HG02642 (cell line): ENCODE measurements around the gene ZBTB47.

ENCODE experiments used
- ATAC-seq: cut with Tn5 transposase; IDR thresholded peaks from one replicate; pipeline ENCODE4 v1.9.1; 2021; ENCODE audit warnings: mild to moderate bottlenecking; ENCODE audit not compliant: unreplicated experiment, poor library complexity

ZBTB47 gene

GRCh38 chr3:42653560-42654330 is at the start of gene ZBTB47:
Gene ZBTB47, plus strand, starts transcription at chr3:42653697. Its CDS starts 4,659 bp downstream, at chr3:42658356.
- no peak for ATAC-seq

GRCh38 chr3:42605546-42606173 is 47.8 kb upstream of the ZBTB47 start:
- ATAC-seq: no peak

GRCh38 chr3:42608581-42608980 is 44.9 kb upstream of the ZBTB47 start:
- no peak for ATAC-seq

DNA sequence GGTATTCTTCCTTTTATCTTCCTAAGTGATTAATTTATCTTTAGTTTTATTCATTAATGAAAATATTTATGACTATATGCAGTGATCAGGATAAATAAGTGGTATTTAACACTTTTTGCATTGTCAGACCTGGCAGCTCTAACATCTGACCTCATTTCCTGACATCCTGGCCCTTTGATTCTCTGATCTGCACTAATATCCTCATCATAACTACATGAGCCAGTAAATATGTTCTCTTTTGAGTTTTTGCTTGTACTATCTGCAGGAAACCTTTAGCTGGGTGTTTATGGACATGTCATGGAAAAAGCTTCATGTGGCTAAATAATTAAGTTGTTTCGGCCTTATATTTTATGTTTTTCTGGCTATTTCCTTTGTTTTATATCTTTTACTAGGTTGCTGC is 42.5 kb upstream of the ZBTB47 start:
- no peak for ATAC-seq

DNA sequence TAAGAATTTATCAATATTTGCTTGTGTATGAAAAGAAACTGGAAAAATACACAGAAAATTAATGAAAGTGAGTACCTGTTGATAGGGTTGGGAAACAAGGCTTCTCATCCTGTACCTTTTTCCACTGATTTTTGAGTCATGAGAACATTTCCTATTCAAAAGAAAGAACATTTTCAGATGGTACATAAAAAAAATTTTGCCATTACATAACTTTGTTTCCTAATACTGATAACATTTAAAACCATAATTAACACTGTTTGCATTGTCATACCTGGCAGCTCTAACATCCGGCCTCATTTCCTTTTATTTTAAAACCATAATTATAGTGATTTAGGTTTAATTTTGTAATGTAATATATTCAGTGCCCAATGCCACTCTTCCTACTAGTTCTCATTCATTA is 41.3 kb upstream of the ZBTB47 start:
- no peak for ATAC-seq

DNA sequence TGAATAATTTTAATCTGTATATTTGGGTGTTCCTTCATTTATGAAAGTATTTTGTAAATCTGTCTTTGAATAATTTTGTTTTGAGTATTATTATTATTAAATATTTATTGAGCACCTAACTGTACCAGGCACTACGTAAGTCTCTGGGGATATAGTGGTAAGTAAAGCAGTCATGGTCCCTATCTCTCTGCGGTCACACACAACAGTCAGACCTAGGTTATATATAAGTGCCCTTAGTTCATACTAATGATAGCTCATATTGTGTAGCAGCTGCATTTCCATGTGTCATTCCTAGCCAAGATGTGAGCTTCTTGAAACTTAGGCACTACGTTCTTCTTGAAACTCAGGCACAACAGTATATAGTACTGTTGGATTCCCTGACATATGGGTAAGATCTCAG is 40.6 kb upstream of the ZBTB47 start:
- ATAC-seq: peak; percentile 68

GRCh38 chr3:42613462-42613861 is 40.0 kb upstream of the ZBTB47 start:
- no peak for ATAC-seq

DNA sequence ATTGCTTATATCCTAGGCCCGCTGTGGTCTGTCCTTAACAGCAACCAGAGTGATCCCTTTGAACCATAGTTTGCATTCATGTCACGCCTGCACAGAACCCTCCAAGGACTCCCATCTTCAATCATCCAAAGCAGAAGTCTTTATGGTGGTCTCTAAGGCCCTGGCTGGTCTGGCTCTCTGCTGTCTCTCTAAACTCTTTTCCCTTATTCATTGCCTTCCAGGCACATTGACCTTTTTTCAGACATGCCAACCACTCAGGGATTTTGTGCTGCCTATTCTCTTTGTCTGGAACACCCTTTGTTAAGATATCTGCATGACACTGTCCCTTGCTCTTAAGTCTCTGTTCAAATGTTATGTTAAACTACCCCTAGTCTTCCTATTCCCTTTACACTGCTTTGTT is 21.9 kb upstream of the ZBTB47 start:
- no peak for ATAC-seq

- ATAC-seq: no peak
Measured at GRCh38 chr3:42632146-42632545, 21.4 kb upstream of the ZBTB47 start.

GRCh38 chr3:42633544-42633943 is 20.0 kb upstream of the ZBTB47 start:
- ATAC-seq: no peak

DNA sequence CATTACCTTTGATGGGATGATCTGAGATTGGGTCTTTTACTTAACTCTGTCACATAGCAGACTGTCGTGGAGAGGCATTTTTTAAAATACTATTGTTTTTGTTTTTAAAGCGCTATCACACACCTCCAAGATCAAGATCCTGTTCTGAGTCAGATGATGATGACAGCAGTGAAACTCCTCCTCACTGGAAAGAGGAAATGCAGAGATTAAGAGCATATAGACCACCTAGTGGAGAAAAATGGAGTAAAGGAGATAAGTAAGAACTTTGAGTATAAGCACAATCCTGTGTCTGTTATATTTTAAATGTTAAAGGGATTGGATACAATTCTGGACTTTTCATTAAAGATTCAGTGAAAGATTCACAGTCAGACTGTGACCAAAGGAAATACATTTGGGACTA is 18.4 kb upstream of the ZBTB47 start:
- ATAC-seq: no peak

DNA sequence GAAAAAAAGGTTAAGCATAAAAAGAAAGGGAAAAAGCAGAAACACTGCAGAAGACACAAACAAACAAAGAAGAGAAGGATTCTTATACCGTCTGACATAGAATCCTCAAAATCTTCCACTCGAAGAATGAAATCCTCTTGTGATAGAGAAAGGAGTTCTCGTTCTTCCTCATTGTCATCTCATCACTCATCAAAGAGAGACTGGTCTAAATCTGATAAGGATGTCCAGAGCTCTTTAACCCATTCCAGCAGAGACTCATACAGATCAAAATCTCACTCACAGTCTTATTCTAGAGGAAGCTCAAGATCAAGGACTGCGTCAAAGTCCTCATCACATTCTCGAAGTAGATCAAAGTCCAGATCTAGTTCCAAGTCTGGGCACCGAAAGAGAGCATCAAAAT is 16.5 kb upstream of the ZBTB47 start:
- ATAC-seq: no peak

DNA sequence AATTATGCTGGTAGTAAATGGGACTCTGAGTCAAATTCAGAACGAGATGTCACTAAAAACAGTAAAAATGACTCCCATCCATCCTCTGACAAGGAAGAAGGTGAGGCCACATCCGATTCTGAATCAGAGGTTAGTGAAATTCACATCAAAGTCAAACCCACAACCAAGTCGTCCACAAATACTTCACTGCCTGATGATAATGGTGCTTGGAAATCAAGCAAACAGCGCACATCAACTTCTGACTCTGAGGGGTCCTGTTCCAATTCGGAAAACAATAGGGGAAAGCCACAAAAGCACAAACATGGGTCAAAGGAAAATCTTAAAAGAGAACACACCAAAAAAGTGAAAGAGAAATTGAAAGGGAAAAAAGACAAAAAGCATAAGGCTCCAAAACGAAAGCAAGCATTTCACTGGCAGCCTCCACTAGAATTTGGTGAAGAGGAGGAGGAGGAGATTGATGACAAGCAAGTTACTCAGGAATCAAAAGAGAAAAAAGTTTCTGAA is 15.1 kb upstream of the ZBTB47 start:
- no peak for ATAC-seq

GRCh38 chr3:42639192-42639591 is 14.3 kb upstream of the ZBTB47 start:
- no peak for ATAC-seq

GRCh38 chr3:42640129-42640528 is 13.4 kb upstream of the ZBTB47 start:
- ATAC-seq: no peak

DNA sequence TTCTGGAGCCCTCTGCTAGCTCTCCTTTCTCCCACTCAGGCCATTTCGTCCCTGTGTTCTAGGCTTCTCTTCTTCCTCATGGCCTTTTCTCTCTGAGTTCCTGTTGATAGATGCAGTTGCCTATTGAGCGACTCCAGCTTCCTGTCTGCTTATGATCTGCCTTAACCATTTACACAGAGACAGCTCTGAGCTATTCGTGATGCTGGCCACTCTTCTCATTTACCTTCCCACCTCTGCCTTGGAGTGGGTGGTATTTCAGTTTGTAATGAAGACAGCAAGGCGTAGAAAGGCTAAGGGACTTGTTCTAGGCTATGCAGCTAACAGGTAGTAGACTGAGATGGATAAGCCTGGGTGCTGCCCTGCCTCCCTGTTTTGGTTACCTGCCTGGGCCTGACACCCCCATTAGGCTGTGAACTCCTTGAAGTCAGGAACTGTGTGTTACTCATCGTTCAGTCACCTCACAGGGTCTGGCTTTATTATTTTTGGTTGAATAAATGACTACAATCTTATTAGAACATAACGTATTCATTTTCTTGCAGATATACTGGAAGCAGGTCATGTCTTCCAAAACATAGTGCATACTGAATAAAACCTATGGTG is 12.6 kb upstream of the ZBTB47 start:
- no peak for ATAC-seq

DNA sequence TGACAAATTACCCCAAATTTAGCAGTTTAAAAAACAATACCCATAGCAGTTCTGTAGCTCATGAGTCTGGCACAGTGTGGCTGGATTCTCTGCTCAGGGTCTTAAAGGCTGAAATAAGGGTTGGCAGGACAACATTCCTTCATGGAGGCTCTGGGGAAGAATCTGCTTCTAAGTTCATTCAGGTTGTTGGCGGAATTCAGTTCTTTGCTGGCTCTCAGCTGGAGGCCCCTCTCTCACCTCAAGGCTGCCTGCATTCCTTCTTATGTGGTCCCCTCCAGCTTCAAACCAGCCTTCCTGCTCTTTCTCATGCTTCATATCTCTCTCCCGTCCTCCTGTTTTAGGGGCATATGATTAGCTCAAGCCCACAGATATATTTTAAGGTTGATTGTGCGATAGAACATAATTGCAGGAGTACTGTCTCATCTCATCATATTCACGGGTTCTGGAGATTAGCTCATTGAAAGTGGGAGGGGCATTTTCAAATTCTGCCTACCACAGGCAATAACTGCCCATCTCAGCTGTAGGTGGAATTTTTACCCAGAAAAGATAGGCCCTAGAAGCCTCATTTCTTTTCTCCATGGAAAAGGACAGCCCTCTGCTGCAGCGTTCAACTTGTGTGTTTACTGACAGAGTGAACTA is 5.6 kb upstream of the ZBTB47 start:
- ATAC-seq: no peak

- ATAC-seq: no peak
Measured at GRCh38 chr3:42649006-42649405, 4.5 kb upstream of the ZBTB47 start.

DNA sequence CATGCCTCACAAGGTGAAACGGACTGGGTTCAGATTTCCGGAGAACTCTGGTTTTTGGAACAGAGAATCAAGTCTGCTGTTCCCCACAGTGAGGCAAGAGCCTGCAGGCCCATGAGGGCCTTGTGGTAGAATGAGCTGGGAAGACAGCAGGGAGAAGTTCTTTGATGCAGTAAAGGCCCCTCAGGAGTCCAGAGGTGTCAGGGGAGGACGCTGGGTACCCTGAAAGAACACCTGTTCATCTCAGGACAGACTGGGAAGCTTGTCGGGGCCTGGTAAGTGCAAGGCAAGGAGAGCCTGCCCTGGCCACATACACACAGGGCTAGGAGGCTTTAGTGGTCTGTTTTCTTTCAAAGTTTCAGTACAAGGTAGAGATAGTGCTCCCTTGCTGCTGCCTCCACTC is 3.7 kb upstream of the ZBTB47 start:
- ATAC-seq: no peak

GRCh38 chr3:42651248-42652091 is 2.0 kb upstream of the ZBTB47 start:
- ATAC-seq: no peak
